NCI-H128 (cell line): ENCODE data around the gene FMN1.

Source experiments
- DNase-seq: peaks from one replicate; lab custom pipeline; 2025; ENCODE audit not compliant: unreplicated experiment; lab: John Stamatoyannopoulos, UW

Gene FMN1

GRCh38 chr15:32743411-32744140, 450.9 kb downstream of the FMN1 start:
- no peak for DNase-seq

- no peak for DNase-seq
Observed at GRCh38 chr15:32739522-32740063, 454.9 kb downstream of the FMN1 start.

GRCh38 chr15:32738666-32739065, 455.8 kb downstream of the FMN1 start:
- DNase-seq, result no peak

GRCh38 chr15:32737304-32737703, 457.2 kb downstream of the FMN1 start:
- DNase-seq, result no peak

- no peak for DNase-seq
Observed at GRCh38 chr15:32736701-32737061, 457.8 kb downstream of the FMN1 start.

GRCh38 chr15:32735989-32736700, 458.4 kb downstream of the FMN1 start:
- no peak for DNase-seq

- no peak for DNase-seq
Observed at GRCh38 chr15:32733281-32733680, 461.2 kb downstream of the FMN1 start.

- DNase-seq, result no peak
Observed at GRCh38 chr15:32732574-32733157, 461.8 kb downstream of the FMN1 start.

GRCh38 chr15:32730677-32731654, 463.5 kb downstream of the FMN1 start:
- no peak for DNase-seq

- no peak for DNase-seq
Observed at GRCh38 chr15:32729700-32730395, 464.7 kb downstream of the FMN1 start.

GRCh38 chr15:32723171-32723948, 471.2 kb downstream of the FMN1 start:
- no peak for DNase-seq

GRCh38 chr15:32722136-32722535, 472.4 kb downstream of the FMN1 start:
- no peak for DNase-seq

GRCh38 chr15:32721596-32721995, 472.9 kb downstream of the FMN1 start:
- no peak for DNase-seq

- DNase-seq, result no peak
Observed at GRCh38 chr15:32718821-32719716, 475.4 kb downstream of the FMN1 start.

- DNase-seq, result no peak
Observed at GRCh38 chr15:32718227-32718820, 476.2 kb downstream of the FMN1 start.

- no peak for DNase-seq
Observed at GRCh38 chr15:32717426-32718226, 476.9 kb downstream of the FMN1 start, which contains the start of gene GREM1. GREM1 (plus strand) TSS chr15:32718004; CDS start chr15:32730691, 12,687 bp downstream.

GRCh38 chr15:32716915-32717425, 477.5 kb downstream of the FMN1 start:
- no peak for DNase-seq
